ENCODE results near the gene PACS1.

Gene PACS1

GRCh38 chr11:66218846-66219620 is 149.0 kb downstream of the PACS1 start:
- H3K27me3 Mint-ChIP-seq: no peaks in the 10 kb centered on the region
- no peaks in the 10 kb centered on the region for H3K9me3 Mint-ChIP-seq
- peak overlapping the region; percentile 63 for H3K27ac Mint-ChIP-seq
- peaks cover 19% of the 10 kb centered on the region for H3K4me1 Mint-ChIP-seq (ENCODE audit: low read depth)
- H3K36me3 Mint-ChIP-seq (ENCODE audit: low read depth): peaks cover 49% of the 10 kb centered on the region
- H3K4me3 Mint-ChIP-seq: no peak overlapping the region

GRCh38 chr11:66219846-66220565 is 149.9 kb downstream of the PACS1 start:
- Mint-ChIP-seq H3K4me3 (no peak overlapping the region), H3K4me1 (ENCODE audit: low read depth) (peaks cover 19% of the 10 kb centered on the region), H3K27me3 (no peaks in the 10 kb centered on the region), H3K9me3 (no peaks in the 10 kb centered on the region), H3K27ac (no peak overlapping the region), H3K36me3 (ENCODE audit: low read depth) (peaks cover 52% of the 10 kb centered on the region)

- peaks cover 19% of the 10 kb centered on the region for H3K4me1 Mint-ChIP-seq (ENCODE audit: low read depth)
- no peaks in the 10 kb centered on the region for H3K9me3 Mint-ChIP-seq
- no peak overlapping the region for H3K4me3 Mint-ChIP-seq
- no peaks in the 10 kb centered on the region for H3K27me3 Mint-ChIP-seq
- H3K27ac Mint-ChIP-seq: peak overlapping the region; percentile 45
- H3K36me3 Mint-ChIP-seq (ENCODE audit: low read depth): peaks cover 55% of the 10 kb centered on the region
Measured at GRCh38 chr11:66220566-66220935, 150.5 kb downstream of the PACS1 start.

- Mint-ChIP-seq H3K4me3 (no peak overlapping the region), H3K9me3 (no peaks in the 10 kb centered on the region), H3K27me3 (no peaks in the 10 kb centered on the region), H3K27ac (peak overlapping the region; percentile 45), H3K4me1 (ENCODE audit: low read depth) (peaks cover 19% of the 10 kb centered on the region), H3K36me3 (ENCODE audit: low read depth) (peaks cover 53% of the 10 kb centered on the region)
Measured at GRCh38 chr11:66221012-66221411, 150.9 kb downstream of the PACS1 start.

- peaks cover 26% of the 10 kb centered on the region for H3K4me1 Mint-ChIP-seq (ENCODE audit: low read depth)
- peaks cover 45% of the 10 kb centered on the region for H3K36me3 Mint-ChIP-seq (ENCODE audit: low read depth)
- no peaks in the 10 kb centered on the region for H3K9me3 Mint-ChIP-seq
- H3K27me3 Mint-ChIP-seq: no peaks in the 10 kb centered on the region
- peak overlapping the region; percentile 34 for H3K4me3 Mint-ChIP-seq
- H3K27ac Mint-ChIP-seq: peak overlapping the region; percentile 96
Measured at GRCh38 chr11:66221726-66222236, 151.7 kb downstream of the PACS1 start.

GRCh38 chr11:66222358-66223149 is 152.5 kb downstream of the PACS1 start:
- Mint-ChIP-seq H3K27me3 (no peaks in the 10 kb centered on the region), H3K27ac (peak overlapping the region; percentile 96), H3K9me3 (no peaks in the 10 kb centered on the region), H3K36me3 (ENCODE audit: low read depth) (peaks cover 41% of the 10 kb centered on the region), H3K4me1 (ENCODE audit: low read depth) (peaks cover 26% of the 10 kb centered on the region), H3K4me3 (peak overlapping the region; percentile 59)

- H3K27me3 Mint-ChIP-seq: no peaks in the 10 kb centered on the region
Measured at GRCh38 chr11:66224226-66224855, 154.3 kb downstream of the PACS1 start.

GRCh38 chr11:66225066-66225465 is 155.0 kb downstream of the PACS1 start:
- H3K27ac Mint-ChIP-seq: no peak overlapping the region
- peaks cover 26% of the 10 kb centered on the region for H3K4me1 Mint-ChIP-seq (ENCODE audit: low read depth)
- peaks cover 36% of the 10 kb centered on the region for H3K36me3 Mint-ChIP-seq (ENCODE audit: low read depth)
- H3K9me3 Mint-ChIP-seq: no peaks in the 10 kb centered on the region
- H3K4me3 Mint-ChIP-seq: no peak overlapping the region
- no peaks in the 10 kb centered on the region for H3K27me3 Mint-ChIP-seq

More at GRCh38 chr11:66224226-66224855, 154.3 kb downstream of the PACS1 start:
- Mint-ChIP-seq H3K36me3 (ENCODE audit: low read depth) (peaks cover 40% of the 10 kb centered on the region), H3K4me1 (ENCODE audit: low read depth) (peaks cover 26% of the 10 kb centered on the region), H3K9me3 (no peaks in the 10 kb centered on the region), H3K27ac (no peak overlapping the region), H3K4me3 (no peak overlapping the region)

GRCh38 chr11:66226101-66226500 is 156.0 kb downstream of the PACS1 start:
- H3K4me1 Mint-ChIP-seq (ENCODE audit: low read depth): peaks cover 25% of the 10 kb centered on the region
- H3K36me3 Mint-ChIP-seq (ENCODE audit: low read depth): peaks cover 34% of the 10 kb centered on the region
- H3K27me3 Mint-ChIP-seq: no peaks in the 10 kb centered on the region
- H3K4me3 Mint-ChIP-seq: no peak overlapping the region
- H3K9me3 Mint-ChIP-seq: no peaks in the 10 kb centered on the region
- no peak overlapping the region for H3K27ac Mint-ChIP-seq

- no peak overlapping the region for H3K27ac Mint-ChIP-seq
- no peaks in the 10 kb centered on the region for H3K27me3 Mint-ChIP-seq
- H3K36me3 Mint-ChIP-seq (ENCODE audit: low read depth): peaks cover 41% of the 10 kb centered on the region
- no peak overlapping the region for H3K4me3 Mint-ChIP-seq
- peaks cover 9% of the 10 kb centered on the region for H3K4me1 Mint-ChIP-seq (ENCODE audit: low read depth)
- no peaks in the 10 kb centered on the region for H3K9me3 Mint-ChIP-seq
Measured at GRCh38 chr11:66227700-66228099, 157.6 kb downstream of the PACS1 start.

- Mint-ChIP-seq H3K4me3 (no peak overlapping the region), H3K36me3 (ENCODE audit: low read depth) (peaks cover 49% of the 10 kb centered on the region), H3K27ac (no peak overlapping the region), H3K4me1 (ENCODE audit: low read depth) (peaks cover 7% of the 10 kb centered on the region), H3K9me3 (no peaks in the 10 kb centered on the region), H3K27me3 (no peaks in the 10 kb centered on the region)
Measured at GRCh38 chr11:66228521-66228920, 158.4 kb downstream of the PACS1 start.

- no peaks in the 10 kb centered on the region for H3K9me3 Mint-ChIP-seq
- no peak overlapping the region for H3K27ac Mint-ChIP-seq
- H3K36me3 Mint-ChIP-seq (ENCODE audit: low read depth): peaks cover 57% of the 10 kb centered on the region
- no peaks in the 10 kb centered on the region for H3K27me3 Mint-ChIP-seq
- H3K4me3 Mint-ChIP-seq: no peak overlapping the region
- H3K4me1 Mint-ChIP-seq (ENCODE audit: low read depth): peaks cover 7% of the 10 kb centered on the region
Measured at GRCh38 chr11:66230156-66230555, 160.1 kb downstream of the PACS1 start.

- Mint-ChIP-seq H3K27ac (no peak overlapping the region), H3K4me1 (ENCODE audit: low read depth) (peaks cover 7% of the 10 kb centered on the region), H3K27me3 (no peaks in the 10 kb centered on the region), H3K36me3 (ENCODE audit: low read depth) (peaks cover 64% of the 10 kb centered on the region), H3K4me3 (no peak overlapping the region), H3K9me3 (no peaks in the 10 kb centered on the region)
Measured at GRCh38 chr11:66230978-66231377, 160.9 kb downstream of the PACS1 start.

GRCh38 chr11:66231561-66231960 is 161.5 kb downstream of the PACS1 start:
- Mint-ChIP-seq H3K36me3 (ENCODE audit: low read depth) (peaks cover 64% of the 10 kb centered on the region), H3K4me1 (ENCODE audit: low read depth) (peaks cover 1% of the 10 kb centered on the region), H3K4me3 (no peak overlapping the region), H3K9me3 (no peaks in the 10 kb centered on the region), H3K27ac (no peak overlapping the region), H3K27me3 (no peaks in the 10 kb centered on the region)

Measured in stimulated activated naive CD8-positive, alpha-beta T cell treated with anti-CD3 and anti-CD28 coated beads, Interleukin-15, Interleukin-2, amounts not matched to agents 100 ng/mL and 50 ng/mL, for 24 hours (primary cell).